SU-DHL-6 (cell line): ENCODE results near the gene PFN3.

ENCODE experiments used
- CTCF ChIP-seq: fragments of 200-600 bp; sonication (generic); IDR thresholded peaks from one replicate; pipeline ENCODE4 v1.5.1; 2017; ENCODE audit warnings: antibody characterized with exemption, mild to moderate bottlenecking, low read length, moderate library complexity; ENCODE audit not compliant: insufficient read depth, poor library complexity, severe bottlenecking
- EZH2phosphoT487 ChIP-seq: fragments of 200-600 bp; sonication (generic), shearing (Covaris generic); conservative IDR thresholded peaks from 2 replicates; pipeline ENCODE4 v1.6.1; 2018; ENCODE audit warnings: mild to moderate bottlenecking, antibody characterized with exemption, low read length, moderate library complexity, mixed read lengths

- no peak for TF ChIP-seq CTCF
- TF ChIP-seq EZH2phosphoT487, result no peak
These were observed 42.8 kb downstream of the PFN3 start, which contains the start of gene RGS14 for GRCh38 chr5:177357459-177358351.
